Progenitor cell of endocrine pancreas (in vitro differentiated cells): ENCODE measurements around the gene MAK. TPM values are rescaled to one million over a fixed set of nuclear protein-coding genes. Genes with fewer than 3 reads are reported as not detected.
"Not testable (repeated sequence)": the region's sequence is repeated elsewhere in the genome, so short reads cannot be mapped to it uniquely, and the experiment has no call there.

Experiments used
- DNase-seq: peaks from one replicate; pipeline ENCODE4 v3.0.0; 2021; ENCODE audit warnings: low spot score; ENCODE audit not compliant: unreplicated experiment
- H3K27ac Mint-ChIP-seq: 2 replicates; pipeline ENCODE4 v1.8.0; 2021; ENCODE audit warnings: mild to moderate bottlenecking, moderate library complexity, mixed read lengths
- H3K27me3 Mint-ChIP-seq: 2 replicates; pipeline ENCODE4 v1.8.0; 2021; ENCODE audit warnings: mixed read lengths
- H3K36me3 Mint-ChIP-seq: 2 replicates; pipeline ENCODE4 v1.8.0; 2022; ENCODE audit warnings: mixed read lengths; ENCODE audit not compliant: insufficient read depth
- H3K4me1 Mint-ChIP-seq: 2 replicates; pipeline ENCODE4 v1.8.0; 2021; ENCODE audit warnings: low read depth, mixed read lengths
- H3K4me3 Mint-ChIP-seq: 2 replicates; pipeline ENCODE4 v1.8.0; 2021; ENCODE audit warnings: low read depth, mild to moderate bottlenecking, moderate library complexity, mixed read lengths
- H3K9me3 Mint-ChIP-seq: 2 replicates; pipeline ENCODE4 v1.8.0; 2021; ENCODE audit warnings: low read depth, mixed read lengths
- total RNA-seq: library from RNA; stranded (reverse); gene quantifications from 2 replicates; pipeline ENCODE4 v1.2.1, GENCODE V29; 2021
- TF ChIP-seq, protein P1 (sequence below): fragments of 200-600 bp; sonication (generic); IDR thresholded peaks from one replicate; pipeline ENCODE4 v1.5.0; 2021; ENCODE audit warnings: antibody characterized with exemption, mild to moderate bottlenecking; ENCODE audit not compliant: unreplicated experiment

MAK gene
- total RNA-seq, 1 donor from 2014 or later: 1.3 TPM

DNA sequence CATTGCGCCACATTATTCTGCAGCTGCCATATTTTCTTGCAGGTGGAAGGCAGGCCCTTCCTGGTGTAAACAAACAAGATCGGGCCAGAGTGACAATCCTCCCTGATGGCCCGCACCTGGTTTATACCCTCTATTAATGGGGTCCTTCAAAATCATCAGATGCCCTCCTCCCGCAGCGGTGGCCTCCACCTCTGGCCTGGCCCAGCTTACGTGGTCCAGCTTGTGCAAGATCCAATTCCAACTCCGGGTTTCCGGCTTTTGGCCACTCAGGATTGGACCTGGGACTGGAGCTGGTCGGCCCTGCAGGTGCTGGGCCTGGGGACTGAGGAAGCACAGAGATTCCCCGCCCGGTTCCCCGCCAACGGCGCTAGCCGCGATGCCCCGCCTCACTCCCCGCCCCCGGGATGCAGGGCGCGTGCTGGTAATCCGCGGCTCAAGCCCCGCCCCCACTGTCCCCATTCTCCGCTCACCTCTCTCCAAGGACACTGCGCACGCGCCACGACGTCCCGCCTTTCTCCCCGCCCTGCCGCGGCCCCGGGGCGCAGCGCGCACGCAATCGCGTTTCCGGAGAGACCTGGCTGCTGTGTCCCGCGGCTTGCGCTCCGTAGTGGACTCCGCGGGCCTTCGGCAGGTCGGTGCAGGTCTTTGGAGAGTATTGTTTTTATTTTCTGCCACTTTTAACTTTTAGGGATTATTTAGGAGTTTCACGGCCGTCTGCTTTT lies 90.9 kb downstream of the MAK start, which contains the start of gene TMEM14B:
TMEM14B (plus strand) TSS at position 555 of the 722 bp plus-strand sequence. CDS start 1,441 bp downstream, outside the sequence.
- TF ChIP-seq, protein P1, sequence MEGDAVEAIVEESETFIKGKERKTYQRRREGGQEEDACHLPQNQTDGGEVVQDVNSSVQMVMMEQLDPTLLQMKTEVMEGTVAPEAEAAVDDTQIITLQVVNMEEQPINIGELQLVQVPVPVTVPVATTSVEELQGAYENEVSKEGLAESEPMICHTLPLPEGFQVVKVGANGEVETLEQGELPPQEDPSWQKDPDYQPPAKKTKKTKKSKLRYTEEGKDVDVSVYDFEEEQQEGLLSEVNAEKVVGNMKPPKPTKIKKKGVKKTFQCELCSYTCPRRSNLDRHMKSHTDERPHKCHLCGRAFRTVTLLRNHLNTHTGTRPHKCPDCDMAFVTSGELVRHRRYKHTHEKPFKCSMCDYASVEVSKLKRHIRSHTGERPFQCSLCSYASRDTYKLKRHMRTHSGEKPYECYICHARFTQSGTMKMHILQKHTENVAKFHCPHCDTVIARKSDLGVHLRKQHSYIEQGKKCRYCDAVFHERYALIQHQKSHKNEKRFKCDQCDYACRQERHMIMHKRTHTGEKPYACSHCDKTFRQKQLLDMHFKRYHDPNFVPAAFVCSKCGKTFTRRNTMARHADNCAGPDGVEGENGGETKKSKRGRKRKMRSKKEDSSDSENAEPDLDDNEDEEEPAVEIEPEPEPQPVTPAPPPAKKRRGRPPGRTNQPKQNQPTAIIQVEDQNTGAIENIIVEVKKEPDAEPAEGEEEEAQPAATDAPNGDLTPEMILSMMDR: no peak
- peak within 1 kb of the TSS; percentile 96 for H3K4me3 Mint-ChIP-seq
- H3K4me1 Mint-ChIP-seq: peaks cover 32% of the 10 kb centered on the region
- H3K9me3 Mint-ChIP-seq: no peaks in the 10 kb centered on the region
- DNase-seq: peak; percentile 99
- no peaks in the 10 kb centered on the region for H3K27me3 Mint-ChIP-seq
- peaks cover 4% of the 10 kb centered on the region for H3K36me3 Mint-ChIP-seq
- peak within 1 kb of the TSS; percentile 97 for H3K27ac Mint-ChIP-seq

DNA sequence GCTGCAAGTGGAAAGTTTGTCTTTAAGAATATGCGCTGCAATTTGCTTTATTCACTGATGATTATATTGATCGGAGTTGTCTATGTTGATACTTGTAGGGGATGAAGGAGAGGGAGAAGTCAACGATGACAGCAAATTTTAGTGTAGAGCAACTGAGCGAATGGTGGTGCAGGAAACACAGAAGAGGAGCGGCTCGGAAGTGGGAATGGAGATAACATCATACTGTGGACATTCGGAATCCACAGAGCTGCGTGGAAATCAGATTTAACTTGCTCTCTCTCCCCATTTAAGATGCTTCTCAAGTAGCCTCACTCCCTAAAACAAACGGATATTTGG lies 91.5 kb downstream of the MAK start:
- peak overlapping the region; percentile 96 for H3K4me3 Mint-ChIP-seq
- no peak for DNase-seq
- H3K27ac Mint-ChIP-seq: peak overlapping the region; percentile 97
- peaks cover 1% of the 10 kb centered on the region for H3K36me3 Mint-ChIP-seq
- no peaks in the 10 kb centered on the region for H3K9me3 Mint-ChIP-seq
- H3K4me1 Mint-ChIP-seq: peaks cover 32% of the 10 kb centered on the region
- TF ChIP-seq, protein P1: no peak
- no peaks in the 10 kb centered on the region for H3K27me3 Mint-ChIP-seq

DNA sequence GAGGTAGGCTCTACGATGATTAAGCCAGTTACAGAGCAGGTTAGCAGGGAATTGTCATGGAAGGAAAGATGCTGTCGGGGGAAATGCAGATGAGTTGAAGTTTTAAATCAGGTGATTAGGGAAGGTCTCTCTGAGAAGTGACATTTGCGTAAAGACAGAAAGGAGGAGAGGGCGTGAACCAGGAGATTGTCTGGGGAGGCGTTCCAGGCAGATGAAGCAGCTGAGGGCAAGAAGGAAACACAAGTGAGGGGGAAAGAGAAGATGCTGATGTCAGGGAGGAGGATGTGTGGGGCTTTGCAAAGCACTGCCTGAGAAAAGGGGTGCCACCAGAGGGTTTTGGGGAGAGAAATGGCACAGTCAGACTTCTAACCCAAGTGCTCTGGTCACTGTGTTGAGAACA lies 93.2 kb downstream of the MAK start:
- no peak for DNase-seq
- no peak overlapping the region for H3K27ac Mint-ChIP-seq
- TF ChIP-seq, protein P1: no peak

DNA sequence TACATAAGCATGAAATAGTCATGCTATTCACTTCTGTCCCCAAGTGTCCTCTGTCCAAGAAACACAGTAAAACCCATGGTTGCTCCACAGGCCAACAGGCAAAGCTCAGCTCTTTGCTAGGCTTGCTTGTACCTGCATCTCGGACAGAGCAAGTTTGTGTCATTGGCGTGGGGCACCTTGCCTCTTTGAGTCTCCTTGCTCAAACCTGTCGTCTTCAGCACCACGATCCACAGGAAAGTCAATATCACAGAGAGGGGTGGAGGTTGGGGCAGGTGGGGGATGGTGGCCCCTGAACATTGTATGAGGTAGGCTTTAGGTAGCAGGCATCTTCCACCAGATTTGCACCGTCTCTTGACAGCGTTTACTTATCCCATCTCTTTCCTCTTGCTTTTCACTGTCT lies 94.8 kb downstream of the MAK start:
- Mint-ChIP-seq H3K4me3 (no peak overlapping the region), H3K27ac (no peak overlapping the region), H3K36me3 (peaks cover 3% of the 10 kb centered on the region), H3K4me1 (peaks cover 8% of the 10 kb centered on the region), H3K9me3 (no peaks in the 10 kb centered on the region), H3K27me3 (no peaks in the 10 kb centered on the region)
- DNase-seq: no peak
- TF ChIP-seq, protein P1: no peak

More for the DNA sequence above, 93.2 kb downstream of the MAK start:
- H3K4me1 Mint-ChIP-seq: peaks cover 24% of the 10 kb centered on the region
- H3K27me3 Mint-ChIP-seq: no peaks in the 10 kb centered on the region
- H3K9me3 Mint-ChIP-seq: no peaks in the 10 kb centered on the region
- peaks cover 1% of the 10 kb centered on the region for H3K36me3 Mint-ChIP-seq
- no peak overlapping the region for H3K4me3 Mint-ChIP-seq

DNA sequence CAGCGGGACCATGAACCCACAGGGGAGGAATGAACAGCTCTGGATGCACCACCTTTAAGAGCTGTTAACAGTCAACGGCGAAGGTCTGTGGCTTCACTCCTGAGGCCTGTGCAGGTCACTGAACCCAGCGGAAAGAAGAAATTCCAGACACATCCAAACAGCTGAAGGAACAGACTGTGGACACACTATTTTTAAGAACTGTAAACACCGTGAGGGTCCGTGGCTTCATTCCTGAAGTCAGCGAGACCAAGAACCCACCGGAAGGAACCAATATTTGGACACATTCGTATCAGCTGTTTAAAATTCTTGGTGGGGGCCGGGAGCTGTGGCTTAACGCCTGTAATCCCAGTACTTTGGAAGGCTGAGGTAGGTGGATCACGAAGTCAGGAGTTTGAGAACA lies 96.1 kb downstream of the MAK start:
- peaks cover 6% of the 10 kb centered on the region for H3K36me3 Mint-ChIP-seq
- no peaks in the 10 kb centered on the region for H3K9me3 Mint-ChIP-seq
- H3K27ac Mint-ChIP-seq: no peak overlapping the region
- TF ChIP-seq, protein P1: no peak
- no peak for DNase-seq
- no peaks in the 10 kb centered on the region for H3K27me3 Mint-ChIP-seq
- H3K4me1 Mint-ChIP-seq: peaks cover 5% of the 10 kb centered on the region
- no peak overlapping the region for H3K4me3 Mint-ChIP-seq

DNA sequence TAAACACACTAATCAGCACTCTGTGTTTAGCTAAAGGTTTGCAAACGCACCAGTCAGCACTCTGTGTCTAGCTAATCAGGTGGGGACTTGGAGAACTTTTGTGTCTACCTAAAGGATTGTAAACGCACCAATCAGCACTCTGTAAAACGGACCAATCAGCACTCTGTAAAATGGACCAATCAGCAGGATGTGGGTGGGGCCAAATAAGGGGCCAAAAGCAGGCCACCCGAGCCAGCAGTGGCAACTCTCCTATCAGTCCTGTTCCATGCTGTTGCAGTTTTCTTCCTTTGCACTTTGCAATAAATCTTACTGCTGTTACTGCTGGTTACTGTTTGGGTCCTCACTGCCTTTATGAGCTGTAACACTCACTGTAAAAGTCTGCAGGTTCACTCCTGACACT lies 96.7 kb downstream of the MAK start:
- not testable (repeated sequence) for H3K36me3 Mint-ChIP-seq, H3K4me1 Mint-ChIP-seq, H3K27me3 Mint-ChIP-seq, H3K27ac Mint-ChIP-seq, H3K9me3 Mint-ChIP-seq, H3K4me3 Mint-ChIP-seq, DNase-seq
